ENCODE results near the gene CDKL1. TPM values are rescaled to one million over a fixed set of nuclear protein-coding genes. Genes with fewer than 3 reads are reported as not detected.

CDKL1 gene
- total RNA-seq, 4 donors from 2014 or later: 11.2 to 17.7 (median 12.3) TPM

DNA sequence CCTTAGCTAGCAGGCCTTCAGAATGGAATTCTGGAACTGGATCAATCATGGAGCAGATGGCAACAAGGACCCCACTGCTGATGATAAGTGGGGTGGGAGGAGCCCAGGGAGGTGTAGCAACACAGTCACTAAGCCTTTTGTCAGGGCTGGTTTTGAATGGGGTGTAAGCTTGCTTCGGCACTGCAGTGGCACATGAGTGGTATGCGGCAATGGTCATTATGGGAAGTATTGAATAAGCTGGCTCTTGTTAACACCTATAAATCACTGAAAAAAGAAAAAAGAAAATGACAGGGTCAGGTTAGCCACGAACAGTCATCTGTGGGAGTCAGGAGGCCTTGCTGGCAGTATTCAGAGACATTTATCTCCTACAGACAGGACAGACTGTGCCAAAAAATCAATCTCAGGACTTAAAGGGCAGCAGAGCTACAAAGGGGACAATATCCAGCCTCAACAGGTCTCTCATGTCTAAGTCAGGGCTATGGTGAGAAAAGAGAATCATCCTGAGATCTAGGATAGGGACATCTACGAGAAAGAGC, 19.1 kb downstream of the CDKL1 start:
- DNase-seq (ENCODE audit: extremely low spot score): no peak
- Histone ChIP-seq H3K36me3 (peaks cover 0 to 4% (median 2%) of the 10 kb centered on the region in 4 donors), H3K27ac (replicated peaks in 1 of 4) (no peak overlapping the region), H3K9me3 (no peaks in the 10 kb centered on the region), H3K27me3 (no peaks in the 10 kb centered on the region), H3K4me3 (no peak overlapping the region), H3K4me1 (no peaks in the 10 kb centered on the region)
- intact Hi-C loops (cut with DNase I): no loop called here
- TF ChIP-seq POLR2AphosphoS5 (IDR thresholded peaks at IDR 0.05): no peak
- TF ChIP-seq, protein P1, sequence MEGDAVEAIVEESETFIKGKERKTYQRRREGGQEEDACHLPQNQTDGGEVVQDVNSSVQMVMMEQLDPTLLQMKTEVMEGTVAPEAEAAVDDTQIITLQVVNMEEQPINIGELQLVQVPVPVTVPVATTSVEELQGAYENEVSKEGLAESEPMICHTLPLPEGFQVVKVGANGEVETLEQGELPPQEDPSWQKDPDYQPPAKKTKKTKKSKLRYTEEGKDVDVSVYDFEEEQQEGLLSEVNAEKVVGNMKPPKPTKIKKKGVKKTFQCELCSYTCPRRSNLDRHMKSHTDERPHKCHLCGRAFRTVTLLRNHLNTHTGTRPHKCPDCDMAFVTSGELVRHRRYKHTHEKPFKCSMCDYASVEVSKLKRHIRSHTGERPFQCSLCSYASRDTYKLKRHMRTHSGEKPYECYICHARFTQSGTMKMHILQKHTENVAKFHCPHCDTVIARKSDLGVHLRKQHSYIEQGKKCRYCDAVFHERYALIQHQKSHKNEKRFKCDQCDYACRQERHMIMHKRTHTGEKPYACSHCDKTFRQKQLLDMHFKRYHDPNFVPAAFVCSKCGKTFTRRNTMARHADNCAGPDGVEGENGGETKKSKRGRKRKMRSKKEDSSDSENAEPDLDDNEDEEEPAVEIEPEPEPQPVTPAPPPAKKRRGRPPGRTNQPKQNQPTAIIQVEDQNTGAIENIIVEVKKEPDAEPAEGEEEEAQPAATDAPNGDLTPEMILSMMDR (IDR thresholded peaks at IDR 0.05): no peak
- TF ChIP-seq EP300 (IDR thresholded peaks at IDR 0.05): no peak
- TF ChIP-seq POLR2A (IDR thresholded peaks at IDR 0.05; ENCODE audit: low read depth): no peak
- 85% methylated on average over 4 of the region's 4 CpGs for WGBS

DNA sequence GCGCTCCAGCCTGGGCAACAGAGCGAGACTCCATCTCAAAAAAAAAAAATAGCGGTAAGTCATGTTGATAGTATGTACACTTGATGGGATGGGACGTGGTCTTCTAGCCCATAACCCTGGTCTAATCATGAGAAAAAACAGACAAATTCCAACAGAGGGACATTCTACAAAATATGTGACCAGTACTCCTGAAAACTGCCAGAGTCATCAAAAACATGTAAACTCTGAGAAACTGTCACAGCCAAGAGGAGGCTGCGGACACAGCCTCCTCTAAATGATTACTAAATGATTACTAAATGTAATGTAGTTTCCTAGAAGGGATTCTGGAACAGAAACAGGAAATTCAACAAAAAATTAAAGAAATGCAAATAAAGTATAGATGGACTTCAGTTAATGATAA, 20.9 kb downstream of the CDKL1 start:
- DNase-seq (ENCODE audit: extremely low spot score): no peak
- intact Hi-C loops (cut with DNase I): no loop called here
- peaks cover 0 to 3% (median 0%) of the 10 kb centered on the region in 4 donors for H3K36me3 ChIP-seq
- H3K27me3 ChIP-seq: no peaks in the 10 kb centered on the region
- no peak overlapping the region for H3K27ac ChIP-seq (replicated peaks in 1 of 4)
- H3K9me3 ChIP-seq: no peaks in the 10 kb centered on the region
- WGBS: 96% methylated on average over 5 of the region's 5 CpGs
- H3K4me3 ChIP-seq: no peak overlapping the region
- TF ChIP-seq POLR2A (IDR thresholded peaks at IDR 0.05; ENCODE audit: low read depth): no peak
- no peak for TF ChIP-seq EP300 (IDR thresholded peaks at IDR 0.05)
- TF ChIP-seq, protein P1 (IDR thresholded peaks at IDR 0.05): no peak
- no peak for TF ChIP-seq POLR2AphosphoS5 (IDR thresholded peaks at IDR 0.05)
- no peaks in the 10 kb centered on the region for H3K4me1 ChIP-seq

DNA sequence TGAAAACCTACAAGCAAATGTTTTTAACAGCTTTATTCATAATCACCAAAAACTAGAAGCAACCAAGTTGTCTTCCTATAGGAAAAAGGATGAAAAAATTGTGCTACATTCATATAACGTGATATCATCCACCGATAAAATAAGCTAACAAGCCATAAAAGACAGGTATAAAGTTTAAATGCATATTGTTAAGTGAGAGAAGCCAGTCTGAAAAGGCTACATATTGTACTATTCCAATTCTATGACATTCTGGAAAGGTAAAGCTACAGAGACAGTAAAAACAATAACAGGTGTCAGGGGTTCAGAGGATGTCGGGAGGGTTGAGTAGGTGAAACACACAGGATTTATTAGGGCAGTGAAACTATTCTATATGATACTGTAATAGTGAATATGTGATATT, 22.7 kb downstream of the CDKL1 start:
- intact Hi-C loops (cut with DNase I): no loop called here
- TF ChIP-seq, protein P1 (IDR thresholded peaks at IDR 0.05): no peak
- TF ChIP-seq EP300 (IDR thresholded peaks at IDR 0.05): no peak
- no peak for TF ChIP-seq POLR2AphosphoS5 (IDR thresholded peaks at IDR 0.05)
- TF ChIP-seq POLR2A (IDR thresholded peaks at IDR 0.05; ENCODE audit: low read depth): no peak
- DNase-seq (ENCODE audit: extremely low spot score): no peak
- Histone ChIP-seq H3K36me3 (peaks cover 0 to under 1% (median 0%) of the 10 kb centered on the region in 4 donors), H3K4me1 (no peaks in the 10 kb centered on the region), H3K27me3 (no peaks in the 10 kb centered on the region), H3K9me3 (no peaks in the 10 kb centered on the region), H3K4me3 (no peak overlapping the region), H3K27ac (replicated peaks in 1 of 4) (no peak overlapping the region)
- WGBS: 96% methylated on average over 3 of the region's 3 CpGs

DNA sequence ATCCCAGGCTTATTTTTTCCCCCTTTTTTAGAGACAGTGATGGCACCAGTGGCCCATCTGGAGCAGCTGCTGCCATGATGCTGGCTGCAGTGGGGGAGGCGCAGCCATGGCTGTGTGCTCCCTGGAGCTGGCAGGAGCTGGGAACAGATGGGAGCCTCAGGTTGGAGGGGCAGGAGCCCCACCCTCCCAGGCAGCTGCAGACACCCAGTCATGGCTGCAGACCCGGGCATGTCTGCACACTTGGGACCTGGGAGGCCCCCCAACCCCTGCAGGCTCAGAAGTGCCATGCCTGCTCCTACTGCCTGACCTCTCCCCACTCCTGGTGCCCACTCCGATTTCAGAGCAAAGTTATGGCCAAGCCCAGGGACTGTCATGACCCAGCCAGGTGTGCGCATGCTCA, 25.1 kb downstream of the CDKL1 start:
- no peaks in the 10 kb centered on the region for H3K9me3 ChIP-seq
- WGBS: 100% methylated on average over 1 of the region's 4 CpGs
- no peaks in the 10 kb centered on the region for H3K27me3 ChIP-seq
- H3K36me3 ChIP-seq: no peaks in the 10 kb centered on the region
- H3K4me1 ChIP-seq: no peaks in the 10 kb centered on the region
- no peak for TF ChIP-seq POLR2A (IDR thresholded peaks at IDR 0.05; ENCODE audit: low read depth)
- no peak overlapping the region for H3K4me3 ChIP-seq
- H3K27ac ChIP-seq (replicated peaks in 1 of 4): no peak overlapping the region
- intact Hi-C loops (cut with DNase I): no loop called here
- DNase-seq (ENCODE audit: extremely low spot score): no peak

DNA sequence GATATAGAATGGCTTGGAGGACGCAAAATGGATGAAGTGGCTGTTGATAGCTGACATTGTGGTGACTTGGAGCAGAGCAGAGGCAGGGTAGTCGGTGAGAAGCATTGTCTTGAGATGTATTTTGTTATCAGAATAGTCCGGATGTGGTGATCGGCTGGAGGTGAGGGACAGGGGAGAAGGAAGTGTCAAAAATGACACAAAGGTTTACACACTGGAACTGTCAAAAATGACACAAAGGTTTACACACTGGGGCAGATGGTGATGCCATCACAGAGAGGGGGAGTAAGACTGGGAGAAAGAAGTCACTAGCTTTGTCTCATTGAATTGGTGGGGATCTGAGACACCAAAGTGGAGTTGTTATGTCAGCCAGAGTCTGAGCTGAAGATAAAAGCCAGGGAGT, 30.1 kb downstream of the CDKL1 start:
- Histone ChIP-seq H3K36me3 (no peaks in the 10 kb centered on the region), H3K27me3 (no peaks in the 10 kb centered on the region), H3K4me1 (peaks cover 9 to 15% (median 10%) of the 10 kb centered on the region in 4 donors), H3K4me3 (no peak overlapping the region), H3K9me3 (no peaks in the 10 kb centered on the region), H3K27ac (replicated peaks in 1 of 4) (no peak overlapping the region)
- DNase-seq (ENCODE audit: extremely low spot score): no peak
- TF ChIP-seq, protein P1 (IDR thresholded peaks at IDR 0.05): no peak
- no peak for TF ChIP-seq EP300 (IDR thresholded peaks at IDR 0.05)
- TF ChIP-seq POLR2AphosphoS5 (IDR thresholded peaks at IDR 0.05): no peak
- TF ChIP-seq POLR2A (IDR thresholded peaks at IDR 0.05; ENCODE audit: low read depth): no peak
- 88% methylated on average over 4 of the region's 4 CpGs for WGBS
- intact Hi-C loops (cut with DNase I): no loop called here
